Common myeloid progenitor, CD34-positive (primary cell): Measurements from ENCODE around the gene RNLS.
A peak's percentile ranks its signal among the peaks of the same experiment; 100 is the strongest.

Source experiments
- CTCF ChIA-PET: fragments of 350-600 bp; sonication (Branson Sonifier 250); formaldehyde crosslinking; loops from one replicate; lab custom pipeline; 2021; ENCODE audit warnings: antibody characterized with exemption; lab: Charles Lee
- POLR2A ChIA-PET: fragments of 350-600 bp; sonication (Branson Sonifier 250); formaldehyde crosslinking; loops from one replicate; lab custom pipeline; 2021; ENCODE audit warnings: antibody characterized with exemption; lab: Charles Lee
- DNase-seq, 3 donors: peaks; one replicate each; pipeline versions ENCODE4 v3.0.0 to v3.0.0-alpha.2; 2013
- H3K27ac ChIP-seq, 2 experiments: 1 replicate in 1 of 2; 2 replicates in 1 of 2; pipeline ENCODE4 v1.7.0; 2013; ENCODE audit warnings: inconsistent platforms in 2 of 2, low read length in 2 of 2, mild to moderate bottlenecking in 2 of 2, low read depth in 1 of 2, moderate library complexity in 1 of 2; ENCODE audit not compliant: severe bottlenecking in 2 of 2, insufficient read depth in 1 of 2, poor library complexity in 1 of 2
- H3K27me3 ChIP-seq, 5 experiments: replicated peaks in 2 of 5; 1 replicate in 3 of 5; 2 replicates in 2 of 5; pipeline versions ENCODE4 v1.6.1 to v1.7.0; 2013; ENCODE audit warnings: low read length in 4 of 5, mild to moderate bottlenecking in 2 of 5, moderate library complexity in 2 of 5, inconsistent platforms in 1 of 5; ENCODE audit not compliant: insufficient read depth in 5 of 5, control insufficient read depth in 4 of 5
- H3K36me3 ChIP-seq, 4 experiments: 1 replicate in 2 of 4; 2 replicates in 2 of 4; pipeline versions ENCODE4 v1.6.1 to v1.7.0; 2013; ENCODE audit warnings: low read length in 3 of 4, control low read depth in 1 of 4, mild to moderate bottlenecking in 1 of 4; ENCODE audit not compliant: control insufficient read depth in 4 of 4, insufficient read depth in 4 of 4
- H3K4me1 ChIP-seq, 4 experiments: 1 replicate in 3 of 4; 2 replicates in 1 of 4; pipeline versions ENCODE4 v1.6.1 to v1.7.1; 2013; ENCODE audit warnings: low read length in 3 of 4, mild to moderate bottlenecking in 3 of 4, control low read depth in 1 of 4, inconsistent platforms in 1 of 4, moderate library complexity in 1 of 4; ENCODE audit not compliant: control insufficient read depth in 4 of 4, insufficient read depth in 4 of 4; ENCODE audit errors: control extremely low read depth in 1 of 4
- H3K4me3 ChIP-seq, 7 experiments: 1 replicate in 4 of 7; 2 replicates in 3 of 7; pipeline versions ENCODE4 v1.5.1 to v1.7.0; 2013; ENCODE audit warnings: mild to moderate bottlenecking in 7 of 7, low read length in 6 of 7, moderate library complexity in 6 of 7, inconsistent platforms in 2 of 7, low read depth in 2 of 7, control low read depth in 1 of 7; ENCODE audit not compliant: insufficient read depth in 4 of 7, control insufficient read depth in 1 of 7; ENCODE audit errors: extremely low read depth in 1 of 7
- H3K9me3 ChIP-seq, 5 experiments: 1 replicate in 4 of 5; 2 replicates in 1 of 5; pipeline versions ENCODE4 v1.6.1 to v1.7.1; 2013; ENCODE audit warnings: low read length in 4 of 5, mild to moderate bottlenecking in 2 of 5, inconsistent platforms in 1 of 5, low read depth in 1 of 5, moderate library complexity in 1 of 5; ENCODE audit not compliant: control insufficient read depth in 4 of 5, insufficient read depth in 2 of 5; ENCODE audit errors: control extremely low read depth in 1 of 5
- WGBS: methylation state at CpG from one replicate; pipeline ENCODE4 v1.1.5; 2013; ENCODE audit not compliant: insufficient coverage; 5-methylcytosine and 5-hydroxymethylcytosine counted together

RNLS gene

GRCh38 chr10:88233870-88234269, 349.2 kb downstream of the RNLS start:
- H3K4me3 ChIP-seq = no peak overlapping the region
- no peaks in the 10 kb centered on the region for H3K27me3 ChIP-seq
- no peaks in the 10 kb centered on the region for H3K9me3 ChIP-seq
- no peak overlapping the region for H3K27ac ChIP-seq
- no peak for DNase-seq
- peaks cover 0 to 10% (median 5%) of the 10 kb centered on the region in 4 experiments for H3K4me1 ChIP-seq
- CTCF ChIA-PET = no interaction called here
- POLR2A ChIA-PET = no interaction called here
- WGBS = 60% methylated on average over 5 of the region's 6 CpGs
- H3K36me3 ChIP-seq = no peaks in the 10 kb centered on the region

GRCh38 chr10:88232983-88233543, 350.1 kb downstream of the RNLS start:
- H3K36me3 ChIP-seq = no peaks in the 10 kb centered on the region
- no peaks in the 10 kb centered on the region for H3K9me3 ChIP-seq
- peaks cover 0 to 10% (median 6%) of the 10 kb centered on the region in 4 experiments for H3K4me1 ChIP-seq
- ChIA-PET POLR2A (no interaction called here), CTCF (no interaction called here)
- DNase-seq = no peak
- no peaks in the 10 kb centered on the region for H3K27me3 ChIP-seq
- H3K4me3 ChIP-seq = no peak overlapping the region
- no peak overlapping the region for H3K27ac ChIP-seq
- WGBS = 46% methylated on average over 2 of the region's 7 CpGs

GRCh38 chr10:88232029-88232895, 350.9 kb downstream of the RNLS start:
- WGBS = 80% methylated on average over 4 of the region's 5 CpGs
- peak in 2 of 3 donors; percentile 15 to 23 for DNase-seq
- Histone ChIP-seq H3K9me3 (no peaks in the 10 kb centered on the region), H3K4me1 (peaks cover 0 to 15% (median 12%) of the 10 kb centered on the region in 4 experiments), H3K27ac (no peak overlapping the region), H3K36me3 (no peaks in the 10 kb centered on the region), H3K27me3 (no peaks in the 10 kb centered on the region), H3K4me3 (no peak overlapping the region)
- POLR2A ChIA-PET = no interaction called here
- CTCF ChIA-PET = interaction anchor here (0.5 kb wide), 1 partner anchor 1816 kb away, joined by 3 read pairs; no protein-coding TSS in a partner anchor

GRCh38 chr10:88230251-88230650, 352.9 kb downstream of the RNLS start:
- ChIA-PET CTCF (no interaction called here), POLR2A (no interaction called here)
- H3K27me3 ChIP-seq = no peaks in the 10 kb centered on the region
- H3K27ac ChIP-seq = no peak overlapping the region
- no peaks in the 10 kb centered on the region for H3K9me3 ChIP-seq
- DNase-seq = no peak
- H3K4me3 ChIP-seq = no peak overlapping the region
- H3K36me3 ChIP-seq = no peaks in the 10 kb centered on the region
- H3K4me1 ChIP-seq = peaks cover 0 to 13% (median 6%) of the 10 kb centered on the region in 4 experiments
- 86% methylated on average over 8 of the region's 8 CpGs for whole genome bisulfite sequencing

- WGBS = 73% methylated on average over 2 of the region's 4 CpGs
- Histone ChIP-seq H3K4me3 (no peak overlapping the region), H3K9me3 (no peaks in the 10 kb centered on the region), H3K27ac (no peak overlapping the region), H3K27me3 (no peaks in the 10 kb centered on the region), H3K4me1 (peaks cover 0 to 13% (median 6%) of the 10 kb centered on the region in 4 experiments), H3K36me3 (no peaks in the 10 kb centered on the region)
- ChIA-PET POLR2A (no interaction called here), CTCF (interaction anchor here (0.8 kb wide), 1 partner anchor 114 kb away, joined by 3 read pairs; no protein-coding TSS in a partner anchor)
- DNase-seq = peak in 2 of 3 donors; percentile 41 to 50
These were observed 355.0 kb downstream of the RNLS start for GRCh38 chr10:88228130-88228529.

GRCh38 chr10:88227342-88228018, 355.6 kb downstream of the RNLS start:
- ChIA-PET CTCF (no interaction called here), POLR2A (no interaction called here)
- Histone ChIP-seq H3K4me3 (peak overlapping the region in 1 of 7 experiments; percentile 4), H3K9me3 (no peaks in the 10 kb centered on the region), H3K4me1 (peaks cover 0 to 13% (median 6%) of the 10 kb centered on the region in 4 experiments), H3K36me3 (no peaks in the 10 kb centered on the region), H3K27me3 (no peaks in the 10 kb centered on the region), H3K27ac (no peak overlapping the region)
- peak; percentile 68 to 90 (median 89) for DNase-seq
- WGBS = 40% methylated on average over 8 of the region's 8 CpGs
